HepG2 (cell line): Measurements from ENCODE around the gene ZNF345. TPM values are rescaled to one million over a fixed set of nuclear protein-coding genes. Genes with fewer than 3 reads are reported as not detected.

Source experiments
- ATAC-seq: fragments of 200-7000 bp; cut with Tn5 transposase; 3 replicates; pipeline ENCODE4 v1.9.1; 2020; ENCODE audit warnings: mild to moderate bottlenecking, moderate library complexity
- Bru-seq: library from RNA; stranded (reverse); fragments of 400-500 nt; gene quantifications from one replicate; lab custom pipeline; 2021; lab: Mats Ljungman, UMichigan
- BruChase-seq, 2 experiments: library from RNA; stranded (reverse); fragments of 400-500 nt; gene quantifications; one replicate each; lab custom pipeline; 2021; lab: Mats Ljungman, UMichigan
- BruUV-seq: library from RNA; stranded (reverse); fragments of 400-500 nt; replicated peaks from 2 replicates; lab custom pipeline; 2021; lab: Mats Ljungman, UMichigan
- CTCF ChIA-PET: fragments of 300-600 bp; formaldehyde crosslinking; extraction: SDS; loops from one replicate; lab custom pipeline; 2021; ENCODE audit warnings: low total read pairs, inconsistent platforms, low intra/inter-chr PET ratio; lab: Yijun Ruan, JAX
- POLR2A ChIA-PET: fragments of 350-600 bp; sonication (Branson Sonifier 250); formaldehyde crosslinking; loops from one replicate; lab custom pipeline; 2020; ENCODE audit warnings: antibody characterized with exemption, inconsistent platforms; lab: Yijun Ruan, JAX
- DNase-seq: peaks from one replicate; pipeline ENCODE4 v3.0.0-alpha.2; 2015; ENCODE audit warnings: low spot score
- FAIRE-seq: peaks from 3 replicates; lab custom pipeline; 2011; peaks lifted over from hg19 to GRCh38; lab: Jason Lieb, UNC
- H2AFZ ChIP-seq: one replicate; pipeline ENCODE4 v1.6.1; 2011; ENCODE audit warnings: low read length, inconsistent platforms
- H3K27ac ChIP-seq: fragments of 300-600 bp; 3 replicates; pipeline ENCODE4 v1.8.0; 2011; ENCODE audit warnings: mixed run types, mild to moderate bottlenecking, mixed read lengths, low read length, inconsistent platforms; ENCODE audit not compliant: insufficient read depth; ENCODE audit errors: extremely low read length
- H3K27me3 ChIP-seq, 2 experiments: fragments of 200-600 bp in 1 of 2; 2 replicates in 1 of 2; 3 replicates in 1 of 2; pipeline versions ENCODE4 v1.6.0 to v1.8.0; 2011; ENCODE audit warnings: low read length in 2 of 2, mild to moderate bottlenecking in 2 of 2, moderate library complexity in 2 of 2, inconsistent platforms in 1 of 2; ENCODE audit not compliant: insufficient read depth in 2 of 2, control insufficient read depth in 1 of 2
- H3K36me3 ChIP-seq, 2 experiments: fragments of 200-600 bp in 1 of 2; replicated peaks in 1 of 2; 2 replicates in 1 of 2; 3 replicates in 1 of 2; pipeline versions ENCODE4 v1.5.1 to v1.8.0; 2011; ENCODE audit warnings: low read length in 2 of 2, inconsistent platforms in 1 of 2; ENCODE audit not compliant: insufficient read depth in 2 of 2, control insufficient read depth in 1 of 2
- H3K4me1 ChIP-seq: 2 replicates; pipeline ENCODE4 v1.5.1; 2012; ENCODE audit warnings: low read length, inconsistent platforms; ENCODE audit not compliant: insufficient read depth
- H3K4me2 ChIP-seq: 2 replicates; pipeline ENCODE4 v1.6.0; 2011; ENCODE audit warnings: low read depth, low read length, inconsistent platforms
- H3K4me3 ChIP-seq, 3 experiments: fragments of 200-600 bp in 1 of 3; sonication (generic), shearing (Covaris generic) in 1 of 3; replicated peaks in 1 of 3; 2 replicates each; pipeline ENCODE4 v1.5.1; 2011 to 2016; ENCODE audit warnings: low read length in 3 of 3, inconsistent platforms in 2 of 3, low read depth in 2 of 3, mild to moderate bottlenecking in 2 of 3, control low read depth in 1 of 3, mixed read lengths in 1 of 3; ENCODE audit not compliant: insufficient read depth in 1 of 3
- H3K79me2 ChIP-seq: one replicate; pipeline ENCODE4 v1.6.1; 2011; ENCODE audit warnings: low read length, inconsistent platforms; ENCODE audit not compliant: insufficient read depth
- H3K9ac ChIP-seq: 2 replicates; pipeline ENCODE4 v1.6.0; 2011; ENCODE audit warnings: mild to moderate bottlenecking, low read depth, low read length, inconsistent platforms; ENCODE audit not compliant: insufficient read depth
- H3K9me3 ChIP-seq: 2 replicates; pipeline ENCODE4 v1.5.1; 2012; ENCODE audit warnings: mild to moderate bottlenecking, low read length
- H4K20me1 ChIP-seq: 2 replicates; pipeline ENCODE4 v1.6.0; 2011; ENCODE audit warnings: inconsistent platforms, mild to moderate bottlenecking, low read length, moderate library complexity; ENCODE audit not compliant: insufficient read depth
- CENPBD1 ChIP-seq: sonication (generic); formaldehyde crosslinking; IDR thresholded peaks from 2 replicates; pipeline ENCODE4 v1.8.0; 2022; ENCODE audit warnings: missing genetic modification reagents, low read depth, mild to moderate bottlenecking, borderline replicate concordance
- FLYWCH1 ChIP-seq: sonication (generic); formaldehyde crosslinking; IDR thresholded peaks from 2 replicates; pipeline ENCODE4 v1.8.1; 2023; ENCODE audit warnings: mild to moderate bottlenecking, missing genetic modification reagents
- HNRNPL ChIP-seq: fragments of 200-400 bp; formaldehyde crosslinking; IDR thresholded peaks from 2 replicates; pipeline ENCODE4 v1.6.1; 2017; ENCODE audit warnings: mild to moderate bottlenecking, low read depth, low read length
- KAT7 ChIP-seq: IDR thresholded peaks from 2 replicates; pipeline ENCODE4 v1.6.1; 2018; ENCODE audit warnings: borderline replicate concordance, missing compliant biosample characterization
- MED1 ChIP-seq: sonication (generic); formaldehyde crosslinking; IDR thresholded peaks from 2 replicates; pipeline ENCODE4 v1.4.0; 2020; ENCODE audit warnings: missing genetic modification reagents
- NFKB2 ChIP-seq: sonication (generic); formaldehyde crosslinking; IDR thresholded peaks from 2 replicates; pipeline ENCODE4 v1.4.0; 2020; ENCODE audit warnings: missing genetic modification reagents, borderline replicate concordance
- SAP130 ChIP-seq: IDR thresholded peaks from 2 replicates; pipeline ENCODE4 v1.6.1; 2016; ENCODE audit warnings: low read depth
- SP1 ChIP-seq, 2 experiments: fragments of 450-650 bp in 1 of 2; sonication (generic) in 1 of 2; formaldehyde crosslinking in 1 of 2; IDR thresholded peaks; 2 replicates each; pipeline versions ENCODE4 v1.4.0 to v1.6.1; 2016 to 2020; ENCODE audit warnings: missing genetic modification reagents in 1 of 2
- SRF ChIP-seq: IDR thresholded peaks from 2 replicates; pipeline ENCODE4 v1.6.1; 2011; ENCODE audit warnings: mild to moderate bottlenecking, low read depth, low read length, moderate library complexity
- STAG1 ChIP-seq: sonication (generic); formaldehyde crosslinking; IDR thresholded peaks from 2 replicates; pipeline ENCODE4 v1.4.0; 2020; ENCODE audit warnings: missing genetic modification reagents
- TFDP1 ChIP-seq: IDR thresholded peaks from 2 replicates; pipeline ENCODE4 v1.6.1; 2016; ENCODE audit warnings: missing compliant biosample characterization, missing genetic modification reagents, borderline replicate concordance
- THAP11 ChIP-seq: IDR thresholded peaks from 2 replicates; pipeline ENCODE4 v1.6.1; 2016; ENCODE audit warnings: missing biosample characterization, missing genetic modification reagents
- ZNF143 ChIP-seq: sonication (generic); formaldehyde crosslinking; IDR thresholded peaks from 2 replicates; pipeline ENCODE4 v1.4.0; 2020; ENCODE audit warnings: missing genetic modification reagents
- ZNF451 ChIP-seq: sonication (generic); formaldehyde crosslinking; IDR thresholded peaks from 2 replicates; pipeline ENCODE4 v1.5.0; 2020; ENCODE audit warnings: mild to moderate bottlenecking, missing genetic modification reagents
- ZNF672 ChIP-seq: sonication (generic); formaldehyde crosslinking; IDR thresholded peaks from 2 replicates; pipeline ENCODE4 v1.8.1; 2022; ENCODE audit warnings: missing genetic modification reagents
- WGBS: methylation state at CpG from one replicate; pipeline ENCODE4 v1.1.6; 2017; ENCODE audit warnings: low lambda C conversion rate; 5-methylcytosine and 5-hydroxymethylcytosine counted together
- in situ Hi-C: cut with HindIII; loops from 2 replicates; pipeline ENCODE4 v1.10.0; 2017; ENCODE audit warnings: low pct_unique_long_range_greater_than_20kb; ENCODE audit not compliant: extremely low pct_ligation_motif_present
- intact Hi-C: fragments of 100-400 bp; cut with micrococcal nuclease; formaldehyde crosslinking; loops from one replicate; pipeline ENCODE4 v1.10.0; 2022; ENCODE audit not compliant: unreplicated experiment
- long read RNA-seq, 2 experiments: library from RNA in 1 of 2; library from polyadenylated mRNA in 1 of 2; stranded (forward) in 1 of 2; unstranded in 1 of 2; transcript quantifications; one replicate each; pipeline ENCODE4 v2.0.0, GENCODE V29; 2019 to 2022
- polyA minus RNA-seq, 3 experiments: library from RNA; depleted of rRNA, polyadenylated mRNA; stranded (reverse); fragments of >200 nt; gene quantifications; 2 replicates each; pipeline ENCODE4 v1.2.3, GENCODE V29; 2011; ENCODE audit warnings: low replicate concordance in 1 of 3
- polyA plus RNA-seq, 8 experiments: library from polyadenylated mRNA; depleted of rRNA in 3 of 8; stranded (reverse) in 7 of 8; unstranded in 1 of 8; fragments of >200 nt; fragmentation: Illumina TruSeq in 4 of 8; extraction: Trizol in 4 of 8; gene quantifications; 2 replicates each; pipeline versions ENCODE4 v1.2.1 to v1.2.3, GENCODE V29; 2011 to 2016; ENCODE audit warnings: low read depth in 4 of 8, missing spikeins in 1 of 8, mixed read lengths in 1 of 8; ENCODE audit not compliant: insufficient read depth in 1 of 8
- total RNA-seq, 5 experiments: library from RNA; depleted of rRNA; stranded (reverse); fragments of >200 nt; fragmentation: Illumina TruSeq; extraction: Trizol; gene quantifications; 2 replicates each; pipeline ENCODE4 v1.2.3, GENCODE V29; 2016; ENCODE audit warnings: low read depth in 1 of 5

ZNF345 gene
- 2.9 and 3.0 TPM in 2 replicates for total RNA-seq (2016; rRNA removed; fragmentation: Illumina TruSeq; extraction: Trizol)
- total RNA-seq (2016; cell fraction: cytosol; rRNA removed; fragmentation: Illumina TruSeq; extraction: Trizol; ENCODE audit: low read depth): 0.62 and 1.2 TPM in 2 replicates
- total RNA-seq (2016; cell fraction: insoluble cytoplasmic fraction; rRNA removed; fragmentation: Illumina TruSeq; extraction: Trizol): 3.0 and 3.7 TPM in 2 replicates
- total RNA-seq (2016; cell fraction: membrane; rRNA removed; fragmentation: Illumina TruSeq; extraction: Trizol): 1.2 and 1.3 TPM in 2 replicates
- 3.0 and 4.5 TPM in 2 replicates for total RNA-seq (2016; cell fraction: nucleus; rRNA removed; fragmentation: Illumina TruSeq; extraction: Trizol)
- polyA plus RNA-seq (2011; rRNA removed): 2.6 TPM in 2 replicates
- 0.86 and 1.6 TPM in 2 replicates for polyA plus RNA-seq (2011; cell fraction: cytosol; rRNA removed)
- 3.9 and 8.2 TPM in 2 replicates for polyA plus RNA-seq (2011; cell fraction: nucleus; rRNA removed)
- polyA plus RNA-seq (2012): 2.7 and 3.4 TPM in 2 replicates
- polyA plus RNA-seq (2016; cell fraction: cytosol; fragmentation: Illumina TruSeq; extraction: Trizol; ENCODE audit: low read depth): 0.19 TPM in 1 of 2 replicates, not detected in the other
- polyA plus RNA-seq (2016; cell fraction: insoluble cytoplasmic fraction; fragmentation: Illumina TruSeq; extraction: Trizol; ENCODE audit: low read depth): 1.9 and 2.2 TPM in 2 replicates
- 0.68 and 0.76 TPM in 2 replicates for polyA plus RNA-seq (2016; cell fraction: membrane; fragmentation: Illumina TruSeq; extraction: Trizol; ENCODE audit: low read depth)
- 5.4 and 5.8 TPM in 2 replicates for polyA plus RNA-seq (2016; cell fraction: nucleus; fragmentation: Illumina TruSeq; extraction: Trizol; ENCODE audit: insufficient read depth, low read depth)
- 1.2 TPM in 1 of 2 replicates, not detected in the other for polyA minus RNA-seq (2011; rRNA and poly(A)+ RNA removed; ENCODE audit: low replicate concordance)
- 1.8 and 1.9 TPM in 2 replicates for polyA minus RNA-seq (2011; cell fraction: cytosol; rRNA and poly(A)+ RNA removed)
- 3.7 and 5.8 TPM in 2 replicates for polyA minus RNA-seq (2011; cell fraction: nucleus; rRNA and poly(A)+ RNA removed)
- percentile 52 among the genes with signal in this experiment for Bru-seq, nascent RNA
- percentile 45 among the genes with signal in this experiment for BruChase-seq, experiment 1, labeled RNA remaining after a 6-hour chase
- BruChase-seq, experiment 2, labeled RNA remaining after a 2-hour chase: percentile 60 among the genes with signal in this experiment
- long read RNA-seq, experiment 1, partial matches to known transcripts: 0 of 1 reads
- long read RNA-seq, experiment 1, other reads (novel, unspliced or antisense): 0 of 1 reads
- long read RNA-seq, experiment 2, partial matches to known transcripts: 0 of 1 reads
- long read RNA-seq, experiment 2, other reads (novel, unspliced or antisense): 1 of 1 reads

DNA sequence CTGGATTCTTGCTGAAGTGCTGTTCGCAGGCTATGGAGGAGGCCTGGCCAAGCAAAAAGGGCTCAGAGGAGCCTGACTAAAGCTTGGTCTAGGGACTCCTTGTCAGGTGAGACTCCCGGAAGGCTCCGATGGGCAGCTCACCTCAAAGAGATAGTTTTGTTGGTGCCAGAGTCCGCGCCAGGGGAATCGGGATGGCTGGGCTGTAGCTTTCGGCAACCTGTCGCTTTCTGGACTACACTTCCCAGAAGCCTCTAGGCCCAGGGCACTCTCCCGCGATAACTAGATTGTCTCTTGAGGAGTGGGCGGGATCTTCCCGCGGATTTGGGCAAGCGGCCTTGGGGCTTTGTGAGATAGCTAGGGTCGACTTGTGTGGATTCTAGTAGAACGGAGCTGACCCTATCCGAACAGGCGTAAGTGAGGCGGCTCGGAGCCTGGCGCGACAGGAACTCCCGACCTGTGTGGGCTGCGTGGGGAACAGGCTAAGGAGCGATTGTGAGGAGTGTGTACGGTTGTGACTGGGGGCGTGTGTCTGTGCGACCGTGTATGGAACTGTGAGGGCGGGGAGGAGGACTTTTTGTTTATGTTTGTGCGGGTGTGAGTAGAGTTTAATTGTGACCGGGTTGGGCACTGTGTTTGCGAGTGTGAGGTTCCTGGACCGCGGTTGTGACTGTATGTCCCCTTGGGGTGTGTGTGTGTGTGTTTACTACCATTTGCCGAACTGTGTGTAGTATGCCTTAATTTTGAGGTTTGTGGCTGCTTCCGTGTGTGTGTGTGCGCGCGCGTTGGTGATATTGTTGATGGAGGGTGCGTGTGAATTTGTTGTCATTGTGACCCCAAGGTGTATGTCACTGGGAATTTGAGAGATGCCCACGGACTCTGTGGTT lies at the start of gene ZNF345:
TSS of gene ZNF345 (plus strand) at position 318 of the 884 bp plus-strand sequence. CDS start 25,955 bp downstream, outside the sequence.
- FAIRE-seq (peak; percentile 95), DNase-seq (peak; percentile 95), ATAC-seq (peak; percentile 94)
- POLR2A ChIA-PET: interaction anchor here (0.6 to 4.8 kb wide), 23 partner anchors 9 to 743 kb away, joined by 3 to 169 read pairs (median 6); partner anchors contain the start of genes ZFP14, ZNF260, ZNF382 and ZNF383
- TSS peak; percentile 87 for BruUV-seq
- Histone ChIP-seq H3K27me3 (peaks cover 0 to 4% of the 10 kb centered on the region in 2 experiments; a peak in 1 of 5 replicates), H3K27ac (peak within 1 kb of the TSS; percentile 67), H2AFZ (peak within 1 kb of the TSS; percentile 95), H3K36me3 (no peaks in the 10 kb centered on the region; a peak in 1 of 5 replicates), H4K20me1 (no peaks in the 10 kb centered on the region), H3K9ac (peak within 1 kb of the TSS; percentile 89), H3K4me2 (peak within 1 kb of the TSS; percentile 89), H3K4me1 (peaks cover 12% of the 10 kb centered on the region), H3K79me2 (peaks cover 6% of the 10 kb centered on the region), H3K4me3 (peak within 1 kb of the TSS; percentile 88 to 98 (median 96)), H3K9me3 (peaks cover 14% of the 10 kb centered on the region; the same call in 1 of the 2 replicates)
- WGBS: 2% methylated on average over 19 of the region's 43 CpGs
- in situ Hi-C loops: no loop called here
- intact Hi-C loops: loop anchor here (1.0 to 5.0 kb wide), 2 partner anchors 12 to 78 kb away; partner anchors contain the start of genes ZNF790 and ZNF850
- CTCF ChIA-PET: no interaction called here
- TF ChIP-seq SP1 (IDR thresholded peaks at IDR 0.05) (no peak), SP1 (CRISPR knock-in tag; IDR thresholded peaks at IDR 0.05) (peak; percentile 51; the same call in 1 of the 2 replicates), KAT7 (0 out of 2 replicates have a peak, but pooled peaks have one; percentile 36), ZNF672 (CRISPR knock-in tag) (no peak), ZNF451 (CRISPR knock-in tag) (0 out of 2 replicates have a peak, but pooled peaks have one; percentile 2), MED1 (0 out of 2 replicates have a peak, but pooled peaks have one; percentile 10), SAP130 (peak; percentile 83), STAG1 (0 out of 2 replicates have a peak, but pooled peaks have one; percentile 7), ZNF143 (CRISPR knock-in tag) (peak; percentile 89), NFKB2 (peak; percentile 49; the same call in 1 of the 2 replicates), SRF (0 out of 2 replicates have a peak, but pooled peaks have one; percentile 18), THAP11 (CRISPR knock-in tag) (peak; percentile 95), FLYWCH1 (CRISPR knock-in tag) (0 out of 2 replicates have a peak, but pooled peaks have one; percentile 35), CENPBD1 (CRISPR knock-in tag) (no peak), HNRNPL (no peak), TFDP1 (CRISPR knock-in tag) (peak; percentile 47; the same call in 1 of the 2 replicates)
